ENCODE measurements around the gene ZDHHC8. TPM values are rescaled to one million over a fixed set of nuclear protein-coding genes. Genes with fewer than 3 reads are reported as not detected.

The ZDHHC8 gene
- total RNA-seq, 1 experiment from 2014 or later: 51.7 TPM

- no peak for TF ChIP-seq CTCF (conservative IDR thresholded peaks at IDR 0.05)
- H3K9me3 ChIP-seq (ENCODE audit: control insufficient read depth, low read depth, low read length): no peaks in the 10 kb centered on the region
- no peak overlapping the region for H2BK20ac ChIP-seq (ENCODE audit: low read depth, low read length, poor library complexity, severe bottlenecking)
- no peak overlapping the region for H4K8ac ChIP-seq (replicated peaks; ENCODE audit: insufficient read length, low read depth, low read length)
- no peak overlapping the region for H2BK12ac ChIP-seq (ENCODE audit: insufficient read length, low read depth, low read length)
- no CpG with 5 or more reads among the region's 6 CpGs for WGBS (ENCODE audit: extremely low coverage, insufficient read length, low lambda C conversion rate)
- no peak for DNase-seq
- H3K56ac ChIP-seq (ENCODE audit: insufficient read length, low read depth, low read length): no peak overlapping the region
- no peak overlapping the region for H2BK15ac ChIP-seq (ENCODE audit: low read depth, low read length)
- Mint-ChIP-seq H3K27ac (no peak overlapping the region), H3K4me1 (peaks cover 5 to 12% of the 10 kb centered on the region in 2 experiments), H3K9me3 (no peaks in the 10 kb centered on the region), H3K4me3 (no peak overlapping the region; a peak in 1 of 5 replicates), H3K27me3 (ENCODE audit: low read depth) (no peaks in the 10 kb centered on the region), H3K36me3 (ENCODE audit: insufficient read depth in 1 of 3, low read depth in 3 of 3) (no peaks in the 10 kb centered on the region)
- H2BK5ac ChIP-seq (ENCODE audit: insufficient read length, low read length): no peak overlapping the region
- H3K27ac ChIP-seq (ENCODE audit: insufficient read length, low read depth, low read length): no peak overlapping the region
- H2AFZ ChIP-seq (ENCODE audit: low read length): no peak overlapping the region
- no peak overlapping the region for H3K14ac ChIP-seq (ENCODE audit: insufficient read depth, low read length)
- no peak overlapping the region for H4K5ac ChIP-seq (ENCODE audit: insufficient read length, low read depth, low read length)
- H3K79me1 ChIP-seq (ENCODE audit: insufficient read depth, low read depth, low read length, poor library complexity, severe bottlenecking): no peaks in the 10 kb centered on the region
- no peak overlapping the region for H3T11ph ChIP-seq (ENCODE audit: low read length)
- no peak overlapping the region for H3K4me2 ChIP-seq (ENCODE audit: insufficient read depth, insufficient read length, low read length)
- H4K20me1 ChIP-seq (ENCODE audit: control insufficient read depth, insufficient read depth, insufficient read length): peaks cover 3% of the 10 kb centered on the region
- no peak overlapping the region for H3K23ac ChIP-seq (ENCODE audit: insufficient read length, low read depth, low read length)
- H3K9ac ChIP-seq (ENCODE audit: extremely low read depth, insufficient read length, low read length): no peak overlapping the region
- no peak overlapping the region for H2AK5ac ChIP-seq (ENCODE audit: insufficient read length, low read length)
- no peak overlapping the region for H3K18ac ChIP-seq (ENCODE audit: insufficient read length, low read depth, low read length)
- no peak overlapping the region for H2BK120ac ChIP-seq (ENCODE audit: low read depth, low read length, poor library complexity, severe bottlenecking)
- H4K91ac ChIP-seq (ENCODE audit: insufficient read length, low read depth, low read length): no peak overlapping the region
- H3K4ac ChIP-seq (ENCODE audit: low read depth, low read length): no peak overlapping the region
- H3K23me2 ChIP-seq (ENCODE audit: insufficient read length, low read depth, low read length, poor library complexity, severe bottlenecking): no peaks in the 10 kb centered on the region
- no peaks in the 10 kb centered on the region for H3K27me3 ChIP-seq (ENCODE audit: insufficient read depth, low read length)
- no peaks in the 10 kb centered on the region for H3K79me2 ChIP-seq (ENCODE audit: insufficient read depth, low read length)
- no peaks in the 10 kb centered on the region for H3K4me1 ChIP-seq (ENCODE audit: insufficient read depth, low read length)
Measured at GRCh38 chr22:20183823-20184222, 52.2 kb downstream of the ZDHHC8 start.
